Measurements from ENCODE around the gene RABGEF1. TPM values are rescaled to one million over a fixed set of nuclear protein-coding genes. Genes with fewer than 3 reads are reported as not detected.

RABGEF1 gene
- total RNA-seq, 1 donor from 2014 or later = 33.2 TPM

DNA sequence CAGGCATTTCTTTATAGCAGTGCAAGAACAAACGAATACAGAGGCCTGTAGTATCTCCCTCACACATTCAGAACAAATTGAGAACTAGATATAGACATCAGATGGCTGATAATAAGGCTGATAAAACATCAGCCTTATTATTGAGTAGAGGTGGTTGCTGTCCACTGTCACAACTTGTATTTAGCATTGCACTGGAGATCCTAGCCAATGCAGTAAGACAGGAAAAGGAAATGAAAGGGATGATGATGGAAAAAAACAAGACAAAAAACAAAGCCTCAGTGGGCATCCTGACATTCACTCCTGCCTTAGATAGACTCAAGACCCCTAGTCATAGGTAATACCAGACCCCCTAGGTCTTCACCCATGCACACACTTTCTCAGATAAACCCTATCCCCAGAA lies 4.7 kb upstream of the RABGEF1 start:
- DNase-seq (ENCODE audit: low read depth) = no peak
- Histone ChIP-seq H3K9ac (ENCODE audit: low read length) (no peak overlapping the region), H3K36me3 (ENCODE audit: insufficient read depth, low read length) (no peaks in the 10 kb centered on the region), H4K20me1 (ENCODE audit: insufficient read depth, low read length) (no peaks in the 10 kb centered on the region), H3K27me3 (ENCODE audit: insufficient read depth, low read length) (no peaks in the 10 kb centered on the region), H3K27ac (ENCODE audit: low read depth, low read length) (no peak overlapping the region), H2AFZ (ENCODE audit: low read depth, low read length) (no peak overlapping the region), H3K9me3 (ENCODE audit: insufficient read depth, low read depth, low read length) (no peaks in the 10 kb centered on the region), H3K4me3 (ENCODE audit: insufficient read depth, low read depth, low read length) (no peak overlapping the region), H3K79me2 (ENCODE audit: insufficient read depth, low read length) (peaks cover 22% of the 10 kb centered on the region), H3K4me2 (ENCODE audit: low read length) (no peak overlapping the region), H3K4me1 (ENCODE audit: insufficient read depth, low read length) (peaks cover 4% of the 10 kb centered on the region)
- Mint-ChIP-seq H3K27me3 (ENCODE audit: low read depth, unreplicated experiment) (no peaks in the 10 kb centered on the region), H3K4me1 (ENCODE audit: low read depth, unreplicated experiment) (no peaks in the 10 kb centered on the region), H3K36me3 (ENCODE audit: low read depth, unreplicated experiment) (peaks cover 17% of the 10 kb centered on the region), H3K27ac (ENCODE audit: unreplicated experiment) (no peak overlapping the region), H3K4me3 (ENCODE audit: unreplicated experiment) (no peak overlapping the region), H3K9me3 (ENCODE audit: unreplicated experiment) (peaks cover 9% of the 10 kb centered on the region)
- TF ChIP-seq CTCF (IDR thresholded peaks at IDR 0.05; ENCODE audit: insufficient read depth, low read depth, low read length) (no peak), EZH2 (IDR thresholded peaks at IDR 0.05; ENCODE audit: insufficient read depth, low read length) (no peak)
- no peak for FAIRE-seq

- DNase-seq (ENCODE audit: low read depth) (no peak), FAIRE-seq (no peak)
- no peak overlapping the region for H3K27ac ChIP-seq (ENCODE audit: low read depth, low read length)
- H3K36me3 Mint-ChIP-seq (ENCODE audit: low read depth, unreplicated experiment) = peaks cover 15% of the 10 kb centered on the region
- H3K27ac Mint-ChIP-seq (ENCODE audit: unreplicated experiment) = no peak overlapping the region
- H3K79me2 ChIP-seq (ENCODE audit: insufficient read depth, low read length) = peaks cover 33% of the 10 kb centered on the region
- no peak overlapping the region for H3K4me3 ChIP-seq (ENCODE audit: insufficient read depth, low read depth, low read length)
- TF ChIP-seq CTCF (IDR thresholded peaks at IDR 0.05; ENCODE audit: insufficient read depth, low read depth, low read length) (no peak), EZH2 (IDR thresholded peaks at IDR 0.05; ENCODE audit: insufficient read depth, low read length) (no peak)
- H3K4me1 Mint-ChIP-seq (ENCODE audit: low read depth, unreplicated experiment) = no peaks in the 10 kb centered on the region
- no peaks in the 10 kb centered on the region for H4K20me1 ChIP-seq (ENCODE audit: insufficient read depth, low read length)
- no peak overlapping the region for H3K4me2 ChIP-seq (ENCODE audit: low read length)
- H3K9ac ChIP-seq (ENCODE audit: low read length) = no peak overlapping the region
- no peak overlapping the region for H3K4me3 Mint-ChIP-seq (ENCODE audit: unreplicated experiment)
- H2AFZ ChIP-seq (ENCODE audit: low read depth, low read length) = no peak overlapping the region
- no peaks in the 10 kb centered on the region for H3K9me3 ChIP-seq (ENCODE audit: insufficient read depth, low read depth, low read length)
- no peaks in the 10 kb centered on the region for H3K36me3 ChIP-seq (ENCODE audit: insufficient read depth, low read length)
- H3K4me1 ChIP-seq (ENCODE audit: insufficient read depth, low read length) = peaks cover 4% of the 10 kb centered on the region
- H3K27me3 Mint-ChIP-seq (ENCODE audit: low read depth, unreplicated experiment) = no peaks in the 10 kb centered on the region
- H3K9me3 Mint-ChIP-seq (ENCODE audit: unreplicated experiment) = peaks cover 9% of the 10 kb centered on the region
- H3K27me3 ChIP-seq (ENCODE audit: insufficient read depth, low read length) = no peaks in the 10 kb centered on the region
These were observed 3.6 kb upstream of the RABGEF1 start for GRCh38 chr7:66736892-66737291.

- no peaks in the 10 kb centered on the region for H3K36me3 ChIP-seq (ENCODE audit: insufficient read depth, low read length)
- no peak overlapping the region for H3K27ac ChIP-seq (ENCODE audit: low read depth, low read length)
- H3K4me3 ChIP-seq (ENCODE audit: insufficient read depth, low read depth, low read length) = no peak overlapping the region
- peaks cover 7% of the 10 kb centered on the region for H3K4me1 ChIP-seq (ENCODE audit: insufficient read depth, low read length)
- Mint-ChIP-seq H3K4me1 (ENCODE audit: low read depth, unreplicated experiment) (peaks cover 6% of the 10 kb centered on the region), H3K9me3 (ENCODE audit: unreplicated experiment) (peaks cover 9% of the 10 kb centered on the region), H3K36me3 (ENCODE audit: low read depth, unreplicated experiment) (peaks cover 15% of the 10 kb centered on the region), H3K27me3 (ENCODE audit: low read depth, unreplicated experiment) (no peaks in the 10 kb centered on the region), H3K4me3 (ENCODE audit: unreplicated experiment) (no peak overlapping the region), H3K27ac (ENCODE audit: unreplicated experiment) (no peak overlapping the region)
- no peak overlapping the region for H2AFZ ChIP-seq (ENCODE audit: low read depth, low read length)
- no peaks in the 10 kb centered on the region for H3K27me3 ChIP-seq (ENCODE audit: insufficient read depth, low read length)
- peaks cover 40% of the 10 kb centered on the region for H3K79me2 ChIP-seq (ENCODE audit: insufficient read depth, low read length)
- no peak for FAIRE-seq
- H4K20me1 ChIP-seq (ENCODE audit: insufficient read depth, low read length) = peaks cover 4% of the 10 kb centered on the region
- no peak for DNase-seq (ENCODE audit: low read depth)
- H3K9ac ChIP-seq (ENCODE audit: low read length) = no peak overlapping the region
- TF ChIP-seq EZH2 (IDR thresholded peaks at IDR 0.05; ENCODE audit: insufficient read depth, low read length) (no peak), CTCF (IDR thresholded peaks at IDR 0.05; ENCODE audit: insufficient read depth, low read depth, low read length) (no peak)
- H3K9me3 ChIP-seq (ENCODE audit: insufficient read depth, low read depth, low read length) = no peaks in the 10 kb centered on the region
- H3K4me2 ChIP-seq (ENCODE audit: low read length) = no peak overlapping the region
These were observed 2.9 kb upstream of the RABGEF1 start for GRCh38 chr7:66737667-66738066.

Measured in astrocyte (in vitro differentiated cells and primary cell).